GM12878 (cell line): Measurements from ENCODE around the gene MTCL3.

Source experiments
- ATAC-seq: fragments of 200-7000 bp; cut with Tn5 transposase; 3 replicates; pipeline ENCODE4 v1.9.1; 2020; ENCODE audit warnings: mild to moderate bottlenecking, moderate library complexity
- BruUV-seq: library from RNA; stranded (reverse); fragments of 400-500 nt; replicated peaks from 2 replicates; lab custom pipeline; 2021; lab: Mats Ljungman, UMichigan
- CTCF ChIA-PET: fragments of 300-600 bp; sonication (Branson Sonifier 250); formaldehyde crosslinking; extraction: SDS; loops from one replicate; lab custom pipeline; 2021; ENCODE audit warnings: inconsistent platforms; lab: Yijun Ruan, JAX
- POLR2A ChIA-PET: fragments of 350-600 bp; formaldehyde crosslinking; extraction: SDS; loops from one replicate; lab custom pipeline; 2021; ENCODE audit warnings: inconsistent platforms; lab: Charles Lee
- RAD21 ChIA-PET: fragments of 300-600 bp; sonication (Branson Sonifier 250); formaldehyde crosslinking; loops from one replicate; lab custom pipeline; 2023; ENCODE audit warnings: antibody characterized with exemption; ENCODE audit not compliant: unreplicated experiment; lab: Charles Lee
- SMC1A ChIA-PET: fragments of 300-600 bp; sonication (Branson Sonifier 250); formaldehyde crosslinking; loops from one replicate; lab custom pipeline; 2023; ENCODE audit not compliant: unreplicated experiment, uncharacterized antibody; lab: Charles Lee
- DNase-seq: peaks from one replicate; pipeline ENCODE4 v3.0.0-alpha.2; 2011; ENCODE audit warnings: low read depth, low spot score
- FAIRE-seq: peaks from 3 replicates; lab custom pipeline; 2011; peaks lifted over from hg19 to GRCh38; lab: Jason Lieb, UNC
- H2AFZ ChIP-seq: 2 replicates; pipeline ENCODE4 v1.6.0; 2011; ENCODE audit warnings: low read depth, low read length, control low read depth; ENCODE audit not compliant: control insufficient read depth
- H3K27ac ChIP-seq: 2 replicates; pipeline ENCODE4 v1.5.1; 2011; ENCODE audit warnings: control low read depth; ENCODE audit not compliant: control insufficient read depth, insufficient read depth
- H3K27me3 ChIP-seq, 2 experiments: replicated peaks in 1 of 2; 2 replicates each; pipeline versions ENCODE4 v1.6.0 to v1.6.1; 2011; ENCODE audit warnings: low read length in 1 of 2; ENCODE audit not compliant: control insufficient read depth in 2 of 2, insufficient read depth in 2 of 2
- H3K36me3 ChIP-seq, 2 experiments: 2 replicates each; pipeline ENCODE4 v1.5.1; 2011; ENCODE audit warnings: low read length in 1 of 2; ENCODE audit not compliant: control insufficient read depth in 2 of 2, insufficient read depth in 2 of 2
- H3K4me1 ChIP-seq: 2 replicates; pipeline ENCODE4 v1.6.1; 2011; ENCODE audit warnings: mild to moderate bottlenecking, low read length, moderate library complexity, mixed read lengths; ENCODE audit not compliant: control insufficient read depth, insufficient read depth
- H3K4me2 ChIP-seq: 2 replicates; pipeline ENCODE4 v1.6.0; 2011; ENCODE audit warnings: control low read depth; ENCODE audit not compliant: control insufficient read depth, insufficient read depth
- H3K4me3 ChIP-seq: fragments of 200-600 bp; sonication (generic); 2 replicates; pipeline ENCODE4 v1.5.1; 2016
- H3K79me2 ChIP-seq: 2 replicates; pipeline ENCODE4 v1.6.0; 2011; ENCODE audit warnings: low read length; ENCODE audit not compliant: control insufficient read depth, insufficient read depth
- H3K9ac ChIP-seq: 2 replicates; pipeline ENCODE4 v1.8.0; 2011; ENCODE audit warnings: low read length, control low read depth, mixed read lengths; ENCODE audit not compliant: control insufficient read depth, insufficient read depth
- H3K9me3 ChIP-seq: replicated peaks from 3 replicates; pipeline ENCODE4 v1.5.1; 2011; ENCODE audit warnings: mild to moderate bottlenecking, low read length; ENCODE audit not compliant: control insufficient read depth, insufficient read depth
- H4K20me1 ChIP-seq: 2 replicates; pipeline ENCODE4 v1.6.0; 2011; ENCODE audit not compliant: control insufficient read depth, insufficient read depth
- BACH1 ChIP-seq: fragments of 450-650 bp; IDR thresholded peaks from 2 replicates; pipeline ENCODE4 v1.6.1; 2017; ENCODE audit warnings: mild to moderate bottlenecking, borderline replicate concordance
- CREB1 ChIP-seq: IDR thresholded peaks from 2 replicates; pipeline ENCODE4 v1.6.1; 2012; ENCODE audit warnings: low read depth, mild to moderate bottlenecking, inconsistent platforms
- NFXL1 ChIP-seq: fragments of 450-650 bp; IDR thresholded peaks from 2 replicates; pipeline ENCODE4 v1.6.1; 2017; ENCODE audit warnings: antibody characterized with exemption, mild to moderate bottlenecking, borderline replicate concordance
- POLR2AphosphoS2 ChIP-seq: IDR thresholded peaks from 2 replicates; pipeline ENCODE4 v1.6.1; 2011; ENCODE audit warnings: low read depth, mild to moderate bottlenecking, low read length, improper control_type of control experiment, moderate library complexity
- SIN3A ChIP-seq: IDR thresholded peaks from 2 replicates; pipeline ENCODE4 v1.6.1; 2012; ENCODE audit warnings: low read depth, low read length, improper control_type of control experiment
- SRF ChIP-seq, 2 experiments: IDR thresholded peaks; 2 replicates each; pipeline ENCODE4 v1.6.1; 2011; ENCODE audit warnings: low read depth in 2 of 2, low read length in 2 of 2, mild to moderate bottlenecking in 1 of 2, moderate library complexity in 1 of 2
- ZNF207 ChIP-seq: fragments of 450-650 bp; IDR thresholded peaks from 2 replicates; pipeline ENCODE4 v1.6.1; 2014; ENCODE audit warnings: antibody characterized with exemption, mild to moderate bottlenecking, borderline replicate concordance
- whole genome bisulfite sequencing: methylation state at CpG from one replicate; pipeline ENCODE4 v1.1.6; 2016; ENCODE audit warnings: low lambda C conversion rate; ENCODE audit not compliant: insufficient replicate concordance, insufficient coverage; ENCODE audit errors: missing lambda C conversion rate; 5-methylcytosine and 5-hydroxymethylcytosine counted together
- in situ Hi-C: fragments of 300-500 bp; cut with MboI; formaldehyde crosslinking; loops from 9 replicates; pipeline ENCODE4 v1.14.3; 2018; ENCODE audit warnings: mixed read lengths
- intact Hi-C: fragments of 100-400 bp; cut with micrococcal nuclease; formaldehyde crosslinking; loops from one replicate; pipeline ENCODE4 v1.14.2; 2022; ENCODE audit not compliant: unreplicated experiment
- TF ChIP-seq, protein P1 (sequence below): fragments of 450-650 bp; formaldehyde crosslinking; IDR thresholded peaks from 2 replicates; pipeline ENCODE4 v1.4.0; 2022; ENCODE audit warnings: mild to moderate bottlenecking, moderate library complexity

Gene MTCL3

DNA sequence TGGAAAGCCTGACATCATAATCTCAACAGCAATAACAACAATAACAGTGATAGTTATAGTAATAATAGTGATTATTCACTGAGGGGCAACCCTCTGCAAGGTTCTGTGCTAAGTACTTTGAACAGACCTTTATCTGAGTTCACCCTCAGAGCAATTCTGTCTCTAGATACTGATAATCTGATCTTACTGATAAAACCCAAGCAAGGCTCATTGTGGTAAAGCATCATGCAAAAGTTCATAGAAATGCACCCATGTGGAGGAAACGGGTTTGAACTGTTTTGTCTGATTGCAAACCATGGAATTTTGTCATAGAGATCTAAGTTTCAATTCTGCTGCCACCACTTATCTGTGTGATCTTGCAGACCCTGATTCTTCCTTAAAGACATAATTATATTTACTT, 58.7 kb downstream of the MTCL3 start:
- H2AFZ ChIP-seq, result no peak overlapping the region
- SMC1A ChIA-PET, result interaction anchor here (1.4 to 1.6 kb wide), 2 partner anchors 40 to 56 kb away, joined by 3 to 5 read pairs; no protein-coding TSS in a partner anchor
- H3K36me3 ChIP-seq, result no peaks in the 10 kb centered on the region
- no peaks in the 10 kb centered on the region for H3K9me3 ChIP-seq
- CTCF ChIA-PET, result interaction anchor here (0.6 kb wide), 1 partner anchor 67 kb away, joined by 3 read pairs; no protein-coding TSS in a partner anchor
- ATAC-seq (no peak), DNase-seq (no peak), FAIRE-seq (no peak)
- no peaks in the 10 kb centered on the region; a peak in 1 of 4 replicates for H3K27me3 ChIP-seq
- POLR2A ChIA-PET, result no interaction called here
- no peak overlapping the region for H3K9ac ChIP-seq
- H3K4me3 ChIP-seq, result no peak overlapping the region
- in situ Hi-C loops, result loop anchor here (5.0 kb wide), 1 partner anchor 77 kb away; no protein-coding TSS in a partner anchor
- H3K4me1 ChIP-seq, result no peaks in the 10 kb centered on the region
- H3K27ac ChIP-seq, result no peak overlapping the region
- H3K4me2 ChIP-seq, result no peak overlapping the region
- TF ChIP-seq BACH1 (no peak), SRF (IDR thresholded peaks at IDR 0.05; ENCODE audit: low read depth in 2 of 2, low read length in 2 of 2) (no peak), ZNF207 (no peak), NFXL1 (no peak), POLR2AphosphoS2 (no peak), CREB1 (no peak), SIN3A (no peak)
- TF ChIP-seq, protein P1, sequence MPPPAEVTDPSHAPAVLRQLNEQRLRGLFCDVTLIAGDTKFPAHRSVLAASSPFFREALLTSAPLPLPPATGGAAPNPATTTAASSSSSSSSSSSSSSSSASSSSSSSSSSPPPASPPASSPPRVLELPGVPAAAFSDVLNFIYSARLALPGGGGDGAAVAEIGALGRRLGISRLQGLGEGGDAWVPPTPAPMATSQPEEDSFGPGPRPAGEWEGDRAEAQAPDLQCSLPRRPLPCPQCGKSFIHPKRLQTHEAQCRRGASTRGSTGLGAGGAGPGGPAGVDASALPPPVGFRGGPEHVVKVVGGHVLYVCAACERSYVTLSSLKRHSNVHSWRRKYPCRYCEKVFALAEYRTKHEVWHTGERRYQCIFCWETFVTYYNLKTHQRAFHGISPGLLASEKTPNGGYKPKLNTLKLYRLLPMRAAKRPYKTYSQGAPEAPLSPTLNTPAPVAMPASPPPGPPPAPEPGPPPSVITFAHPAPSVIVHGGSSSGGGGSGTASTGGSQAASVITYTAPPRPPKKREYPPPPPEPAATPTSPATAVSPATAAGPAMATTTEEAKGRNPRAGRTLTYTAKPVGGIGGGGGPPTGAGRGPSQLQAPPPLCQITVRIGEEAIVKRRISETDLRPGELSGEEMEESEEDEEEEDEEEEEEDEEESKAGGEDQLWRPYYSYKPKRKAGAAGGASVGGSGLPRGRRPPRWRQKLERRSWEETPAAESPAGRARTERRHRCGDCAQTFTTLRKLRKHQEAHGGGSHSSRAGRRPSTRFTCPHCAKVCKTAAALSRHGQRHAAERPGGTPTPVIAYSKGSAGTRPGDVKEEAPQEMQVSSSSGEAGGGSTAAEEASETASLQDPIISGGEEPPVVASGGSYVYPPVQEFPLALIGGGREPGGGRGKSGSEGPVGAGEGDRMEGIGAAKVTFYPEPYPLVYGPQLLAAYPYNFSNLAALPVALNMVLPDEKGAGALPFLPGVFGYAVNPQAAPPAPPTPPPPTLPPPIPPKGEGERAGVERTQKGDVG (CRISPR knock-in tag), result no peak
- TF ChIP-seq, all 136 proteins: peak for 0
- RAD21 ChIA-PET, result interaction anchor here (2.0 kb wide), 1 partner anchor 156 kb away, joined by 6 read pairs; no protein-coding TSS in a partner anchor
- intact Hi-C loops, result no loop called here
- BruUV-seq, result no TSS peak
- 50% methylated on average over 1 of the region's 1 CpG for WGBS
- Histone ChIP-seq H3K79me2 (no peaks in the 10 kb centered on the region), H4K20me1 (no peaks in the 10 kb centered on the region)
